NCI-H1092 (cell line): Measurements from ENCODE around the gene CNTNAP2.

ENCODE experiments used
- DNase-seq: peaks from one replicate; lab custom pipeline; 2025; lab: John Stamatoyannopoulos, UW

Gene CNTNAP2

GRCh38 chr7:146417176-146417575 lies 300.6 kb downstream of the CNTNAP2 start:
- DNase-seq, result no peak

GRCh38 chr7:146423446-146423845 lies 306.8 kb downstream of the CNTNAP2 start:
- DNase-seq, result no peak

GRCh38 chr7:146424084-146424483 lies 307.5 kb downstream of the CNTNAP2 start:
- no peak for DNase-seq

GRCh38 chr7:146433501-146433900 lies 316.9 kb downstream of the CNTNAP2 start:
- DNase-seq, result no peak

GRCh38 chr7:146443102-146443501 lies 326.5 kb downstream of the CNTNAP2 start:
- DNase-seq, result no peak

- DNase-seq, result no peak
Observed at GRCh38 chr7:146449625-146450024, 333.0 kb downstream of the CNTNAP2 start.

- no peak for DNase-seq
Observed at GRCh38 chr7:146455091-146455655, 338.6 kb downstream of the CNTNAP2 start.

GRCh38 chr7:146479040-146479439 lies 362.4 kb downstream of the CNTNAP2 start:
- DNase-seq, result no peak

GRCh38 chr7:146486519-146486918 lies 369.9 kb downstream of the CNTNAP2 start:
- DNase-seq, result no peak

GRCh38 chr7:146492017-146492416 lies 375.4 kb downstream of the CNTNAP2 start:
- no peak for DNase-seq

- no peak for DNase-seq
Observed at GRCh38 chr7:146494952-146495596, 378.5 kb downstream of the CNTNAP2 start.

- no peak for DNase-seq
Observed at GRCh38 chr7:146496657-146497056, 380.1 kb downstream of the CNTNAP2 start.

GRCh38 chr7:146499970-146500369 lies 383.4 kb downstream of the CNTNAP2 start:
- no peak for DNase-seq

- no peak for DNase-seq
Observed at GRCh38 chr7:146503844-146504243, 387.2 kb downstream of the CNTNAP2 start.

- no peak for DNase-seq
Observed at GRCh38 chr7:146510088-146510680, 393.6 kb downstream of the CNTNAP2 start.

GRCh38 chr7:146514304-146514703 lies 397.7 kb downstream of the CNTNAP2 start:
- DNase-seq, result no peak

GRCh38 chr7:146528581-146528980 lies 412.0 kb downstream of the CNTNAP2 start:
- no peak for DNase-seq

- DNase-seq, result no peak
Observed at GRCh38 chr7:146539836-146540235, 423.2 kb downstream of the CNTNAP2 start.

- no peak for DNase-seq
Observed at GRCh38 chr7:146542101-146542500, 425.5 kb downstream of the CNTNAP2 start.

- DNase-seq, result no peak
Observed at GRCh38 chr7:146544748-146545147, 428.1 kb downstream of the CNTNAP2 start.

GRCh38 chr7:146548816-146549215 lies 432.2 kb downstream of the CNTNAP2 start:
- DNase-seq, result no peak

GRCh38 chr7:146554556-146554955 lies 438.0 kb downstream of the CNTNAP2 start:
- DNase-seq, result peak; percentile 61

GRCh38 chr7:146557971-146558469 lies 441.4 kb downstream of the CNTNAP2 start:
- DNase-seq, result no peak
